Pancreas (tissue), 10 donors: Measurements from ENCODE around the gene MT4. TPM values are rescaled to one million over a fixed set of nuclear protein-coding genes. Genes with fewer than 3 reads are reported as not detected.

Experiments used
- ATAC-seq, 4 donors: fragments of 200-7000 bp; cut with Tn5 transposase; one replicate each; pipeline versions ENCODE4 v1.8.0 to v1.9.1; 2020; ENCODE audit warnings: mild to moderate bottlenecking in 4 of 4, moderate library complexity in 4 of 4
- DNase-seq, 6 donors: peaks; one replicate each; pipeline ENCODE4 v3.0.0-alpha.2; 2020
- FAIRE-seq: peaks from 2 replicates; lab custom pipeline; 2012; peaks lifted over from hg19 to GRCh38; lab: Jason Lieb, UNC
- H3K27ac ChIP-seq, 4 donors: fragments of 200-600 bp; sonication (generic); 1 replicate in 3 of 4; 2 replicates in 1 of 4; pipeline versions ENCODE4 v1.5.0 to v1.8.0; 2020
- H3K27me3 ChIP-seq, 4 donors: fragments of 200-600 bp; one replicate each; pipeline ENCODE4 v1.8.0; 2021
- H3K36me3 ChIP-seq, 3 donors: fragments of 200-600 bp; sonication (generic) in 1 of 3; one replicate each; pipeline versions ENCODE4 v1.5.0 to v1.8.0; 2020 to 2021
- H3K4me1 ChIP-seq, 3 donors: fragments of 200-600 bp; one replicate each; pipeline ENCODE4 v1.8.0; 2021
- H3K4me3 ChIP-seq, 4 donors: fragments of 200-600 bp; sonication (generic) in 2 of 4; one replicate each; pipeline versions ENCODE4 v1.5.0 to v1.8.0; 2020 to 2021
- H3K9me3 ChIP-seq, 4 donors: fragments of 200-600 bp; one replicate each; pipeline ENCODE4 v1.8.0; 2021
- CTCF ChIP-seq, 4 donors: fragments of 200-600 bp; sonication (generic) in 3 of 4; IDR thresholded peaks; one replicate each; pipeline versions ENCODE4 v1.5.0 to v1.8.0; 2021; ENCODE audit warnings: antibody characterized with exemption in 4 of 4
- WGBS, 2 donors: extraction: QIAGEN DNeasy Blood & Tissue Kit; methylation state at CpG; one replicate each; pipeline ENCODE4 v1.1.7; 2013; 5-methylcytosine and 5-hydroxymethylcytosine counted together
- intact Hi-C, 3 donors: fragments of 100-400 bp; cut with DNase I; formaldehyde crosslinking; loops; one replicate each; pipeline versions ENCODE4 v1.11.1 to v1.14.2; 2022
- polyA plus RNA-seq, 2 donors: library from polyadenylated mRNA; stranded (reverse); fragments of 200-250 nt; gene quantifications; one replicate each; pipeline ENCODE4 v1.2.3, GENCODE V29; 2013
- total RNA-seq, 6 donors: library from RNA; stranded (reverse); fragmentation: NEBNext Ultra II Directional in 4 of 6; extraction: Animal tissue kit (Norgen Biotek cat#: 25700) in 4 of 6; gene quantifications; one replicate each; pipeline versions ENCODE4 v1.2.1 to v1.2.4, GENCODE V29; 2021 to 2023
- donor health status: healthy with polysubstance abuse.
- donor health status: DM: no; HTN: no; CAD: no; lungs with moderate emphysema.
- donor health status: DM: no; HTN: no; CAD: no.
- donor health status: control.
- donor health status: control.
- donor health status: Bipolar disorder and iron deficiency.
- donor health status: DM: yes; HTN: yes; CAD: no.
- donor health status: DM: no; HTN: no; CAD: no.
- donor health status: DM: no; HTN: no; CAD: no.
- donor health status: DM: yes; HTN: yes; CAD: no.

The MT4 gene
- total and polyA plus RNA-seq, 8 donors = not detected

- no peak overlapping the region for H3K27ac ChIP-seq
- no peaks in the 10 kb centered on the region for H3K36me3 ChIP-seq
- H3K4me3 ChIP-seq = no peak overlapping the region
- intact Hi-C loops = no loop called here
- ATAC-seq (peak in 3 of 4 donors; percentile 61 to 76 (median 71)), DNase-seq (peak in 1 of 6 donors; percentile 49), FAIRE-seq (no peak)
- peak; percentile 20 to 50 (median 34) for TF ChIP-seq CTCF (IDR thresholded peaks at IDR 0.05)
- H3K9me3 ChIP-seq = no peaks in the 10 kb centered on the region
- H3K27me3 ChIP-seq = no peaks in the 10 kb centered on the region
- WGBS, 2 donors = 19 to 20% methylated on average over 8 of the region's 8 CpGs
- no peaks in the 10 kb centered on the region for H3K4me1 ChIP-seq
These were observed 35.6 kb downstream of the MT4 start for GRCh38 chr16:56600398-56600999.

GRCh38 chr16:56601325-56601724 is 36.5 kb downstream of the MT4 start:
- TF ChIP-seq CTCF (IDR thresholded peaks at IDR 0.05) = no peak
- DNase-seq (no peak), ATAC-seq (no peak), FAIRE-seq (no peak)
- WGBS, 2 donors = 58 to 65% methylated on average over 9 of the region's 9 CpGs
- H3K27ac ChIP-seq = no peak overlapping the region
- H3K4me1 ChIP-seq = no peaks in the 10 kb centered on the region
- intact Hi-C loops = no loop called here
- no peak overlapping the region for H3K4me3 ChIP-seq
- H3K36me3 ChIP-seq = no peaks in the 10 kb centered on the region
- H3K27me3 ChIP-seq = no peaks in the 10 kb centered on the region
- no peaks in the 10 kb centered on the region for H3K9me3 ChIP-seq

GRCh38 chr16:56603589-56603988 is 38.7 kb downstream of the MT4 start:
- FAIRE-seq (no peak), ATAC-seq (peak in 2 of 4 donors; percentile 13 to 23)

GRCh38 chr16:56604966-56605365 is 40.1 kb downstream of the MT4 start:
- H3K36me3 ChIP-seq = no peaks in the 10 kb centered on the region
- 81 to 87% methylated on average over 4 of the region's 4 CpGs for WGBS, 2 donors
- peaks cover 0 to 13% (median 0%) of the 10 kb centered on the region in 3 donors for H3K4me1 ChIP-seq
- intact Hi-C loops = no loop called here
- no peaks in the 10 kb centered on the region for H3K9me3 ChIP-seq
- H3K27ac ChIP-seq = no peak overlapping the region
- FAIRE-seq = no peak
- no peak for ATAC-seq
- no peak for DNase-seq
- TF ChIP-seq CTCF (IDR thresholded peaks at IDR 0.05) = no peak
- H3K4me3 ChIP-seq = no peak overlapping the region
- no peaks in the 10 kb centered on the region for H3K27me3 ChIP-seq

More at GRCh38 chr16:56603589-56603988, 38.7 kb downstream of the MT4 start:
- peak in 5 of 6 donors; percentile 25 to 59 (median 44) for DNase-seq
- H3K27me3 ChIP-seq = no peaks in the 10 kb centered on the region
- intact Hi-C loops = no loop called here
- no peaks in the 10 kb centered on the region for H3K9me3 ChIP-seq
- no peaks in the 10 kb centered on the region for H3K36me3 ChIP-seq
- TF ChIP-seq CTCF (IDR thresholded peaks at IDR 0.05) = peak in 1 of 4 donors; percentile 19
- H3K27ac ChIP-seq = no peak overlapping the region
- WGBS, 2 donors = 47 to 55% methylated on average over 4 of the region's 4 CpGs
- H3K4me3 ChIP-seq = no peak overlapping the region
- H3K4me1 ChIP-seq = peaks cover 0 to 11% (median 0%) of the 10 kb centered on the region in 3 donors

GRCh38 chr16:56605475-56605874 is 40.6 kb downstream of the MT4 start:
- intact Hi-C loops = no loop called here
- ATAC-seq = no peak
- Histone ChIP-seq H3K27me3 (no peaks in the 10 kb centered on the region), H3K4me1 (peaks cover 0 to 18% (median 0%) of the 10 kb centered on the region in 3 donors), H3K4me3 (no peak overlapping the region), H3K9me3 (no peaks in the 10 kb centered on the region), H3K36me3 (no peaks in the 10 kb centered on the region), H3K27ac (no peak overlapping the region)
- WGBS, 2 donors = 81 to 88% methylated on average over 1 of the region's 1 CpG
- no peak for TF ChIP-seq CTCF (IDR thresholded peaks at IDR 0.05)
- no peak for FAIRE-seq
- DNase-seq = no peak
